GM21390 (cell line): Measurements from ENCODE around the gene MSRB1.
"Not testable (repeated sequence)": the region's sequence is repeated elsewhere in the genome, so short reads cannot be mapped to it uniquely, and the experiment has no call there.

Experiments used
- ATAC-seq: cut with Tn5 transposase; IDR thresholded peaks from one replicate; pipeline ENCODE4 v1.9.1; 2021; ENCODE audit not compliant: unreplicated experiment

MSRB1 gene

GRCh38 chr16:1903845-1904840 is 38.9 kb downstream of the MSRB1 start:
- no peak for ATAC-seq

- no peak for ATAC-seq
Observed at GRCh38 chr16:1903220-1903574, 39.8 kb downstream of the MSRB1 start.

GRCh38 chr16:1902547-1903219 is 40.3 kb downstream of the MSRB1 start:
- no peak for ATAC-seq

DNA sequence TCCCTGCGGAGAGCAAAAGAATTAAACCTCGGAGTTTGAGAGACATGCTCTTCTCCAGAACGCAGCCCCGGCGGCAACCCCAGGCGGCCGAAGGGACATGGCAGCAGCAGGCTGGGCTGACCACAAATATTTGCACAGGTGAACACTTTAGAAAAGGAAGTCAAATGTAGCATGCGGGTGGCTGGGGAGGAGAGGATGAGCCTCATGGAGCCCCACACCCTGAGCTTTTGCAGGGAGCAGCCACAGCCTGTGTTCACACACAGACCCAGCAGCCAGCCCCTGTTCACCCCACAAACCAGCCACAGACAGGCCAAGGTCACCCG is 42.6 kb downstream of the MSRB1 start:
- no peak for ATAC-seq

GRCh38 chr16:1899641-1900451 is 43.2 kb downstream of the MSRB1 start:
- ATAC-seq: no peak

DNA sequence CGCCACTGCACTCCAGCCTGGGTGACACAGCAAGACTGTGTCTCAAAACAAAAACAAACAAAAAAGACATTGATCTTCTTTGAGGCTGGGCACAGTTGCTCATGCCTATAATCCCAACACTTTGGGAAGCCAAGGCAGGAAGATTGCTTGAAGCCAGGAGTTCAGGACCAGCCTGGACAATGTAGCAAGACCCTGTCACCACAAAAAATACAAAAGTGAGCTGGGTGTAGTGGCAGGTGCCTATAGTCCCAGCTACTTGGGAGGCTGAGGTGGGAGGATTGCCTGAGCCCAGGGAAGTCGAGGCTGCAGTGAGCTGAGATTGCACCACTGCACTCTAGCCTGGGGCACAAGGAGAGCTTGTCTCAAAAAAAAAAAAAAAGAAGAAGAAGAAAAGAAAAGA is 45.3 kb downstream of the MSRB1 start:
- ATAC-seq: not testable (repeated sequence)

- no peak for ATAC-seq
Observed at GRCh38 chr16:1895949-1896675, 46.9 kb downstream of the MSRB1 start.

- no peak for ATAC-seq
Observed at GRCh38 chr16:1895068-1895467, 47.9 kb downstream of the MSRB1 start.

DNA sequence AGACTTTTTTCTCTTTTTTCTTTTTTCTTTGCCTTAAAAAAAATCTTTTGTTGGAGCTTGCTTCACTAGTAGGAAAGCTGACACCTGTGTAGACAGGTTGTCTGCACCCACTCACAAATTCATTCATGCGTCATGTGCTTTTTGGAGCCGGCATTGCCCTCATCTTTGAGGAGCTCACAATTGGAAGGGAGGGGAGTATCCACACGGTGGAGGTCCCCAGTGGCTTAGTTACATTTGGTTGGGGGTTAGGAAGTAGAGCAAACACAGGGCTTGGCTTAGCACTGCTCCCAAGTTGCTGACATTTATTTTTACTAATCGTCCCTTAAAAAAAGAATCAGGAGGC is 52.3 kb downstream of the MSRB1 start:
- ATAC-seq: no peak

DNA sequence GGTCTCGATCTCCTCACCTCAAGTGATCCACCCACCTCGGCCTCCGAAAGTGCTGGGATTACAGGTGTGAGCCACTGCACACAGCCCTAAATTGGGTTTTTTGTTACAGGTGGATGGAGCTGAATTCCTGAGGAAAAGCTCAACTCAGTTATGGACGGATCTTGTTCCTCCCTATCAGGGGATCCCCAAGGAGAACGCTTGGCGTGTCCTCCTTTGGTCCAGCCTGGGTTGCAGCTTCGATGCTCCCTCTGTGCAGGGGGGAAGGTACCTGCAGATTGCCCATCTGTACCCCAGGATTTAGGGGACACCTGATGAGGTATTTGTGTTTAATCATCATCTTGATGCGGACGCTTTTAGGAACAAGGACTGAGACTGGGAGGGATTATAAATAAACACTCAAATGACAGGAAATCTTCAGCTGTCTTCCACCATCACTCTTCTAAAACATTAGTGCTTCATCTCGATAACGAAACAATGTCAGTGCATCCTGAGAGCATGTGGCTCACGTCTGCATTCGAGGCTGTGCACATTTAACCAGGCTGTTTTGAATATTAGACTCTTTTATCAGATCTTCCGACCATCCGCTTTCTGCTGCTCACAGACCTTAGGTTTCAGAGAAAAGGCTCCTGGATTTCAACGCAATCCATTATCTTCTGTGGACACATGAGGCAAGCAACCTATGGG is 52.8 kb downstream of the MSRB1 start:
- no peak for ATAC-seq
